K562 (cell line): ENCODE measurements around the gene RXRA. TPM values are rescaled to one million over a fixed set of nuclear protein-coding genes. Genes with fewer than 3 reads are reported as not detected.

Experiments used
- BRD9 ChIP-seq: fragments of 450-650 bp; IDR thresholded peaks from 2 replicates; pipeline ENCODE4 v1.6.1; 2018; ENCODE audit warnings: low read depth; ENCODE audit not compliant: partially characterized antibody
- CCNT2 ChIP-seq: IDR thresholded peaks from 2 replicates; pipeline ENCODE4 v1.6.1; 2011; ENCODE audit warnings: borderline replicate concordance, low read depth, mild to moderate bottlenecking, moderate library complexity, mixed read lengths, low read length; ENCODE audit not compliant: insufficient read length; ENCODE audit errors: extremely low read depth
- CEBPB ChIP-seq: fragments of 450-650 bp; IDR thresholded peaks from 2 replicates; pipeline ENCODE4 v1.6.1; 2016; ENCODE audit warnings: missing genetic modification characterization, missing compliant biosample characterization
- CEBPG ChIP-seq, 3 experiments: fragments of 200-800 bp in 1 of 3; sonication (Bioruptor generic) in 1 of 3; sonication (generic) in 1 of 3; formaldehyde crosslinking in 1 of 3; IDR thresholded peaks in 2 of 3; conservative IDR thresholded peaks in 1 of 3; 2 replicates each; pipeline versions ENCODE4 v1.6.1 to v1.8.0; 2016 to 2022; ENCODE audit warnings: missing compliant biosample characterization in 2 of 3, missing genetic modification characterization in 2 of 3, mild to moderate bottlenecking in 1 of 3, missing genetic modification reagents in 1 of 3
- EGR1 ChIP-seq: fragments of 450-650 bp; conservative IDR thresholded peaks from 2 replicates; pipeline ENCODE4 v1.6.1; 2017; ENCODE audit warnings: mild to moderate bottlenecking
- ILF3 ChIP-seq: fragments of 450-650 bp; IDR thresholded peaks from 2 replicates; pipeline ENCODE4 v1.6.1; 2018; ENCODE audit warnings: antibody characterized with exemption, mild to moderate bottlenecking, moderate library complexity, borderline replicate concordance
- KLF16 ChIP-seq: IDR thresholded peaks from 2 replicates; pipeline ENCODE4 v1.6.1; 2016; ENCODE audit warnings: antibody characterized with exemption
- LEF1 ChIP-seq: fragments of 450-650 bp; IDR thresholded peaks from 2 replicates; pipeline ENCODE4 v1.6.1; 2016; ENCODE audit warnings: mild to moderate bottlenecking
- MYC ChIP-seq, 2 experiments: fragments of 250-450 bp in 1 of 2; sonication (Bioruptor Pico) in 1 of 2; IDR thresholded peaks; 2 replicates each; pipeline versions ENCODE4 v1.5.1 to v1.6.1; 2012 to 2021; ENCODE audit warnings: low read depth in 2 of 2, borderline replicate concordance in 1 of 2, improper control_type of control experiment in 1 of 2, low read length in 1 of 2, mild to moderate bottlenecking in 1 of 2, moderate library complexity in 1 of 2
- NEUROD1 ChIP-seq: fragments of 150-350 bp; IDR thresholded peaks from 2 replicates; pipeline ENCODE4 v1.6.1; 2014; ENCODE audit warnings: borderline replicate concordance, low read length, low read depth; ENCODE audit not compliant: partially characterized antibody
- VEZF1 ChIP-seq: fragments of 200-800 bp; sonication (Bioruptor generic); IDR thresholded peaks from 2 replicates; pipeline ENCODE4 v1.6.1; 2017; ENCODE audit warnings: missing genetic modification characterization, missing compliant biosample characterization
- XRCC5 ChIP-seq: fragments of 200-400 bp; formaldehyde crosslinking; IDR thresholded peaks from 2 replicates; pipeline ENCODE4 v1.6.1; 2017; ENCODE audit warnings: low read depth, mild to moderate bottlenecking, low read length
- ZNF133 ChIP-seq: fragments of 250-450 bp; sonication (Bioruptor Pico); IDR thresholded peaks from 2 replicates; pipeline ENCODE4 v1.4.0; 2020; ENCODE audit warnings: mild to moderate bottlenecking
- ZNF324 ChIP-seq: fragments of 250-450 bp; sonication (Bioruptor Pico); IDR thresholded peaks from 2 replicates; pipeline ENCODE4 v1.4.0; 2020; ENCODE audit warnings: mild to moderate bottlenecking
- polyA plus RNA-seq, 8 experiments: library from polyadenylated mRNA; depleted of rRNA in 4 of 8; stranded (reverse) in 5 of 8; unstranded in 3 of 8; fragments of >200 nt; fragmentation: Nextera tagmentation in 2 of 8; fragmentation: Illumina TruSeq in 1 of 8; extraction: Ambion mirVana in 2 of 8; extraction: Trizol in 1 of 8; gene quantifications; 2 replicates each; pipeline versions ENCODE4 v1.2.1 to v1.2.3, GENCODE V29; 2011 to 2014; ENCODE audit warnings: inconsistent platforms in 1 of 8, missing spikeins in 1 of 8
- total RNA-seq, 7 experiments: library from RNA; depleted of rRNA in 6 of 7; stranded (reverse); fragments of >200 nt in 6 of 7; fragmentation: Illumina TruSeq in 2 of 7; extraction: Trizol in 2 of 7; gene quantifications; 2 replicates each; pipeline versions ENCODE4 v1.2.1 to v1.2.3, GENCODE V29; 2011 to 2021; ENCODE audit warnings: low replicate concordance in 1 of 7
- TF ChIP-seq, protein P1 (sequence below): fragments of 250-450 bp; sonication (Bioruptor Pico); IDR thresholded peaks from 2 replicates; pipeline ENCODE4 v1.5.0; 2021
- TF ChIP-seq, protein P2 (sequence below), 2 experiments: IDR thresholded peaks; 2 replicates each; pipeline ENCODE4 v1.6.1; 2012; ENCODE audit warnings: improper control_type of control experiment in 2 of 2, low read depth in 2 of 2, low read length in 2 of 2, borderline replicate concordance in 1 of 2
- TF ChIP-seq, protein P3 (sequence below), 2 experiments: IDR thresholded peaks; 2 replicates each; pipeline ENCODE4 v1.6.1; 2011; ENCODE audit warnings: borderline replicate concordance in 1 of 2, control low read depth in 1 of 2, low read depth in 1 of 2, low read length in 1 of 2, mild to moderate bottlenecking in 1 of 2, mixed read lengths in 1 of 2, moderate library complexity in 1 of 2; ENCODE audit not compliant: insufficient read depth in 1 of 2, insufficient read length in 1 of 2, poor library complexity in 1 of 2, severe bottlenecking in 1 of 2; ENCODE audit errors: extremely low read depth in 1 of 2

Gene RXRA
- total and polyA plus RNA-seq, 9 of the 15 experiments (the other 6 are each of a cell fraction or from before 2014, with no cell fraction given) = 0.35 to 23.6 (median 4.6) TPM

DNA sequence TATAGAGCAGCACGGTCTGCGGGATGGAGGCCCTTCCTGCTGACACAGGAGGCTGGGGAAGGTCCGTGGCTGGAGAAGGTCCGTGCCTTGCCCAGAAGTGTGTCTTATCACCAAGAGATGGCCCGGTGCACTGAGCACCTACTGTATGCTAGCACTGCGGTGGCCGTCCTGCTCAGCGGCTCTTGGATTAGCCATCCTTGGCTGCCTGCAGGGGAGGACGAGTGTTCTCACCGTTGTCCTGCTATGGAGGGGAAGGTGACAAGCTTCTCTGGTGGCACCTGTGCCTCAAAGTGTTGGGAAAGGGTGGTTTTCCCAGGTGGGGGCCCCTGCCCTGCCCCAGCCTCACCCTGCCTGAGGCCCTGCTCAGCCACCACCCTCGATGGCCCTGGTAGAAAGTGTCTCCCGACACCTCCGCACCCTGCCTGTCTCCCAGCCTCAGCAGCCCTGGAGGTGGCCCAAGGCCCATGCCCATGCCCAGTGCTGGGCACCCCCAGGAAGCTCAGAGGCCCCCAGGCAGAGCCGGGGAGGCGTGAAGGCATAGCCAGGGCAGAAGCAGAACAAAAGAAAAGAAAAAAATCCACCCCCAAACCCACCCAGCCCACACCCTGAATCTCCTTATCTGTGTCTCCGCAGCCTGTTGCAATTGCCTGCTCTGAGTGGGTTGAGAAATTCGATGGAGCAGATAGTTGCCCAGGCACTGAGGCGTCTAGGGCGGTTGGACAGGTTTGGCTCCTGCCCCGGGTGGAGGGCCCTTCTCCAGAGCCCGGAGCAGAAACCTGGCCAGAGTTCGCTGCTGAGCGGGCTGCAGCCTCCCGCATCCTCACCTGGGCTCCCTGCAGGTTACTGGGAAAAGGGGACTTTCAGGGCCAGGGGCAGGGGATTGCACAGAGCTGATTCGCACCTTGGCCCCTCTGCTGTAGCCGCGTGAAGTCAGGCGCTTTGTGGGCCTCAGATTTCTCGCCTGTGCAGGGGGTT lies 30.5 kb downstream of the RXRA start (continued):
- TF ChIP-seq, protein P1, sequence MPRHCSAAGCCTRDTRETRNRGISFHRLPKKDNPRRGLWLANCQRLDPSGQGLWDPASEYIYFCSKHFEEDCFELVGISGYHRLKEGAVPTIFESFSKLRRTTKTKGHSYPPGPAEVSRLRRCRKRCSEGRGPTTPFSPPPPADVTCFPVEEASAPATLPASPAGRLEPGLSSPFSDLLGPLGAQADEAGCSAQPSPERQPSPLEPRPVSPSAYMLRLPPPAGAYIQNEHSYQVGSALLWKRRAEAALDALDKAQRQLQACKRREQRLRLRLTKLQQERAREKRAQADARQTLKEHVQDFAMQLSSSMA (CRISPR knock-in tag) = no peak
- TF ChIP-seq ZNF133 (no peak), LEF1 (0 out of 2 replicates have a peak, but pooled peaks have one; percentile 36), CEBPB (tag) (peak; percentile 97), ZNF324 (CRISPR knock-in tag) (peak; percentile 57; the same call in 1 of the 2 replicates), MYC (IDR thresholded peaks at IDR 0.05; ENCODE audit: low read depth, low read length) (0 out of 2 replicates have a peak, but pooled peaks have one; percentile 39), MYC (CRISPR knock-in tag; IDR thresholded peaks at IDR 0.05; ENCODE audit: borderline replicate concordance, low read depth) (no peak), KLF16 (peak; percentile 81), CEBPG (CRISPR knock-in tag; IDR thresholded peaks at IDR 0.05) (0 out of 2 replicates have a peak, but pooled peaks have one; percentile 41), CEBPG (tag; conservative IDR thresholded peaks at IDR 0.05 in 1 of 2, IDR thresholded peaks at IDR 0.05 in 1 of 2) (peak; percentile 67 to 88), BRD9 (no peak), EGR1 (peak; percentile 95), VEZF1 (CRISPR knock-in tag) (peak; percentile 83), ILF3 (no peak), NEUROD1 (peak; percentile 62), CCNT2 (peak; percentile 75), XRCC5 (no peak)
- TF ChIP-seq, protein P2, sequence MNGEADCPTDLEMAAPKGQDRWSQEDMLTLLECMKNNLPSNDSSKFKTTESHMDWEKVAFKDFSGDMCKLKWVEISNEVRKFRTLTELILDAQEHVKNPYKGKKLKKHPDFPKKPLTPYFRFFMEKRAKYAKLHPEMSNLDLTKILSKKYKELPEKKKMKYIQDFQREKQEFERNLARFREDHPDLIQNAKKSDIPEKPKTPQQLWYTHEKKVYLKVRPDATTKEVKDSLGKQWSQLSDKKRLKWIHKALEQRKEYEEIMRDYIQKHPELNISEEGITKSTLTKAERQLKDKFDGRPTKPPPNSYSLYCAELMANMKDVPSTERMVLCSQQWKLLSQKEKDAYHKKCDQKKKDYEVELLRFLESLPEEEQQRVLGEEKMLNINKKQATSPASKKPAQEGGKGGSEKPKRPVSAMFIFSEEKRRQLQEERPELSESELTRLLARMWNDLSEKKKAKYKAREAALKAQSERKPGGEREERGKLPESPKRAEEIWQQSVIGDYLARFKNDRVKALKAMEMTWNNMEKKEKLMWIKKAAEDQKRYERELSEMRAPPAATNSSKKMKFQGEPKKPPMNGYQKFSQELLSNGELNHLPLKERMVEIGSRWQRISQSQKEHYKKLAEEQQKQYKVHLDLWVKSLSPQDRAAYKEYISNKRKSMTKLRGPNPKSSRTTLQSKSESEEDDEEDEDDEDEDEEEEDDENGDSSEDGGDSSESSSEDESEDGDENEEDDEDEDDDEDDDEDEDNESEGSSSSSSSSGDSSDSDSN (IDR thresholded peaks at IDR 0.05; ENCODE audit: borderline replicate concordance in 1 of 2, low read depth in 2 of 2, low read length in 2 of 2) = peak in 1 of 2 experiments; percentile 76; a peak in 1 of 4 replicates
- TF ChIP-seq, protein P3, sequence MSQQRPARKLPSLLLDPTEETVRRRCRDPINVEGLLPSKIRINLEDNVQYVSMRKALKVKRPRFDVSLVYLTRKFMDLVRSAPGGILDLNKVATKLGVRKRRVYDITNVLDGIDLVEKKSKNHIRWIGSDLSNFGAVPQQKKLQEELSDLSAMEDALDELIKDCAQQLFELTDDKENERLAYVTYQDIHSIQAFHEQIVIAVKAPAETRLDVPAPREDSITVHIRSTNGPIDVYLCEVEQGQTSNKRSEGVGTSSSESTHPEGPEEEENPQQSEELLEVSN (IDR thresholded peaks at IDR 0.05; ENCODE audit: borderline replicate concordance in 1 of 2, extremely low read depth in 1 of 2, insufficient read depth in 1 of 2, insufficient read length in 1 of 2, low read depth in 1 of 2, low read length in 1 of 2, poor library complexity in 1 of 2, severe bottlenecking in 1 of 2) = no peak
